Natural killer cell (primary cell): Measurements from ENCODE around the gene DLG5. TPM values are rescaled to one million over a fixed set of nuclear protein-coding genes. Genes with fewer than 3 reads are reported as not detected.

Experiments
- ATAC-seq, 3 donors: fragments of 150-1000 bp in 2 of 3; fragments of 200-7000 bp in 1 of 3; cut with Tn5 transposase; 1 replicate in 1 of 3; 2 replicates in 2 of 3; pipeline ENCODE4 v1.10.0; 2021; ENCODE audit warnings: mild to moderate bottlenecking in 2 of 3, moderate library complexity in 2 of 3
- DNase-seq, 2 donors: peaks; one replicate each; pipeline versions ENCODE4 v3.0.0 to v3.0.0-alpha.2; 2013 to 2021; ENCODE audit warnings: mixed read lengths in 1 of 2
- H3K27ac ChIP-seq: one replicate; pipeline ENCODE4 v1.5.1; 2013; ENCODE audit warnings: mild to moderate bottlenecking, low read length
- H3K27me3 ChIP-seq: one replicate; pipeline ENCODE4 v1.6.1; 2013; ENCODE audit warnings: low read length; ENCODE audit not compliant: control insufficient read depth, insufficient read depth
- H3K36me3 ChIP-seq: one replicate; pipeline ENCODE4 v1.6.1; 2013; ENCODE audit warnings: low read length; ENCODE audit not compliant: control insufficient read depth, insufficient read depth
- H3K4me1 ChIP-seq: one replicate; pipeline ENCODE4 v1.6.1; 2013; ENCODE audit warnings: low read length; ENCODE audit not compliant: control insufficient read depth, insufficient read depth
- H3K4me3 ChIP-seq: one replicate; pipeline ENCODE4 v1.5.1; 2013; ENCODE audit warnings: low read length
- H3K9me3 ChIP-seq: one replicate; pipeline ENCODE4 v1.6.1; 2013; ENCODE audit warnings: low read length; ENCODE audit not compliant: control insufficient read depth, insufficient read depth
- H3K27ac Mint-ChIP-seq, 2 donors: one replicate each; pipeline ENCODE4 v1.8.0; 2022; ENCODE audit warnings: mild to moderate bottlenecking in 2 of 2, mixed read lengths in 2 of 2, moderate library complexity in 1 of 2
- H3K27me3 Mint-ChIP-seq, 2 donors: one replicate each; pipeline ENCODE4 v1.8.0; 2022; ENCODE audit warnings: low read depth in 2 of 2, mixed read lengths in 2 of 2
- H3K36me3 Mint-ChIP-seq: one replicate; pipeline ENCODE4 v1.8.0; 2022; ENCODE audit warnings: mixed read lengths
- H3K4me1 Mint-ChIP-seq, 2 donors: one replicate each; pipeline ENCODE4 v1.8.0; 2022; ENCODE audit warnings: mixed read lengths in 2 of 2
- H3K4me3 Mint-ChIP-seq: one replicate; pipeline ENCODE4 v1.8.0; 2022; ENCODE audit warnings: mild to moderate bottlenecking, moderate library complexity, mixed read lengths
- H3K9me3 Mint-ChIP-seq, 2 donors: one replicate each; pipeline ENCODE4 v1.8.0; 2022; ENCODE audit warnings: mixed read lengths in 2 of 2
- WGBS: methylation state at CpG from one replicate; pipeline ENCODE4 v1.1.7; 2013; ENCODE audit warnings: missing lambda C conversion rate; ENCODE audit not compliant: insufficient coverage; 5-methylcytosine and 5-hydroxymethylcytosine counted together
- intact Hi-C: fragments of 100-400 bp; cut with micrococcal nuclease; formaldehyde crosslinking; loops from one replicate; pipeline ENCODE4 v1.14.2; 2022
- total RNA-seq, 4 donors: library from RNA; stranded (reverse); fragments of 120-200 nt in 1 of 4; gene quantifications; one replicate each; pipeline versions ENCODE4 v1.2.3 to v1.2.4, GENCODE V29; 2013 to 2022
- TF ChIP-seq, protein P1 (sequence below): fragments of 200-600 bp; IDR thresholded peaks from one replicate; pipeline ENCODE4 v1.8.0; 2022; ENCODE audit warnings: antibody characterized with exemption

The DLG5 gene
- total RNA-seq, 3 donors from 2014 or later (not counting 1 experiment from before 2014, with no cell fraction given) = 52.8 to 75.0 (median 52.9) TPM

DNA sequence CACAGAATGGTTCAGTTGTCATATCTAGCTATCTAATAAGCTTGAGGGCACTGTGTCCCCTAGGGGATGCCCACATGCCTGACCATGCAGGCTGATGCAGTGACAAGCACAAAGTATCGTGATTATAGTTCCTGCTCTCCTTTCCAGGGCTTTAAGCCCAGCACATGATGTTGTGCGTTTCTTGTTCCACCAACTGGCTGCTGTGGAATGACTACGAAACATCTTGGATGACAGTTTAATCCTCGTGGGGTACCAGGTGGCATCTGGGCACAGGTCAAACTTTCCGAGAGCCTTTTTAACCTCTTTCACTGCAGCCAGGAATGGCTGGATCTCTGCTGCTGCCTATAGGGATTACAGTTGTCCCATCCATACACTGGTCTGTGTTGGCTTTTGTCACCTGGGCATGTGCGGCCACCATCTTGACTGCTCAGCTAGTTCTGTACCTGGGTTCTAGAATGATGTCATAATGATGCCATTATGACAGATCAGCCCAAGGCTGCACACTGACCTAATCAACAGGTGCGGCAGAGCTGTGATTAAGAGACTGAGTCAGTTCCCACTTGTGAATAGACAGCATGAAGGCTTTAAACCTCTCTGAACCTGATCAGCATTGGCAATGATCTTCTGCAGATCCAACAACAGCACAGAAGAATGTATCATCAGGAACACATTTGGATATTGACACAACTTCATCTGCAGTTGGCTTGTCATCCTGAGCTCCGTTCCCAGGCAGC, 144.1 kb downstream of the DLG5 start:
- no peaks in the 10 kb centered on the region for H3K27me3 ChIP-seq
- intact Hi-C loops = no loop called here
- peaks cover 7% of the 10 kb centered on the region for H3K36me3 Mint-ChIP-seq
- H3K9me3 Mint-ChIP-seq = peaks cover 0 to 4% of the 10 kb centered on the region in 2 donors
- H3K27me3 Mint-ChIP-seq = no peaks in the 10 kb centered on the region
- no peak for ATAC-seq
- H3K4me1 ChIP-seq = no peaks in the 10 kb centered on the region
- no peak overlapping the region for H3K27ac Mint-ChIP-seq
- no peak overlapping the region for H3K4me3 Mint-ChIP-seq
- no peak for DNase-seq
- H3K4me3 ChIP-seq = no peak overlapping the region
- no peak overlapping the region for H3K27ac ChIP-seq
- TF ChIP-seq, protein P1, sequence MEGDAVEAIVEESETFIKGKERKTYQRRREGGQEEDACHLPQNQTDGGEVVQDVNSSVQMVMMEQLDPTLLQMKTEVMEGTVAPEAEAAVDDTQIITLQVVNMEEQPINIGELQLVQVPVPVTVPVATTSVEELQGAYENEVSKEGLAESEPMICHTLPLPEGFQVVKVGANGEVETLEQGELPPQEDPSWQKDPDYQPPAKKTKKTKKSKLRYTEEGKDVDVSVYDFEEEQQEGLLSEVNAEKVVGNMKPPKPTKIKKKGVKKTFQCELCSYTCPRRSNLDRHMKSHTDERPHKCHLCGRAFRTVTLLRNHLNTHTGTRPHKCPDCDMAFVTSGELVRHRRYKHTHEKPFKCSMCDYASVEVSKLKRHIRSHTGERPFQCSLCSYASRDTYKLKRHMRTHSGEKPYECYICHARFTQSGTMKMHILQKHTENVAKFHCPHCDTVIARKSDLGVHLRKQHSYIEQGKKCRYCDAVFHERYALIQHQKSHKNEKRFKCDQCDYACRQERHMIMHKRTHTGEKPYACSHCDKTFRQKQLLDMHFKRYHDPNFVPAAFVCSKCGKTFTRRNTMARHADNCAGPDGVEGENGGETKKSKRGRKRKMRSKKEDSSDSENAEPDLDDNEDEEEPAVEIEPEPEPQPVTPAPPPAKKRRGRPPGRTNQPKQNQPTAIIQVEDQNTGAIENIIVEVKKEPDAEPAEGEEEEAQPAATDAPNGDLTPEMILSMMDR = no peak
- 93% methylated on average over 7 of the region's 8 CpGs for WGBS
- peaks cover 6% of the 10 kb centered on the region for H3K36me3 ChIP-seq
- H3K4me1 Mint-ChIP-seq = no peaks in the 10 kb centered on the region
- peaks cover 5% of the 10 kb centered on the region for H3K9me3 ChIP-seq

GRCh38 chr10:77781451-77782327, 144.9 kb downstream of the DLG5 start:
- no peak overlapping the region for H3K4me3 ChIP-seq
- peaks cover 12% of the 10 kb centered on the region for H3K9me3 ChIP-seq
- Mint-ChIP-seq H3K27ac (no peak overlapping the region), H3K36me3 (peaks cover 7% of the 10 kb centered on the region), H3K27me3 (no peaks in the 10 kb centered on the region), H3K4me1 (no peaks in the 10 kb centered on the region), H3K9me3 (peaks cover 0 to 7% of the 10 kb centered on the region in 2 donors), H3K4me3 (no peak overlapping the region)
- TF ChIP-seq, protein P1 = no peak
- no peaks in the 10 kb centered on the region for H3K27me3 ChIP-seq
- H3K36me3 ChIP-seq = peaks cover 6% of the 10 kb centered on the region
- H3K27ac ChIP-seq = no peak overlapping the region
- DNase-seq (no peak), ATAC-seq (no peak)
- H3K4me1 ChIP-seq = no peaks in the 10 kb centered on the region
- intact Hi-C loops = no loop called here
- 90% methylated on average over 27 of the region's 27 CpGs for WGBS

DNA sequence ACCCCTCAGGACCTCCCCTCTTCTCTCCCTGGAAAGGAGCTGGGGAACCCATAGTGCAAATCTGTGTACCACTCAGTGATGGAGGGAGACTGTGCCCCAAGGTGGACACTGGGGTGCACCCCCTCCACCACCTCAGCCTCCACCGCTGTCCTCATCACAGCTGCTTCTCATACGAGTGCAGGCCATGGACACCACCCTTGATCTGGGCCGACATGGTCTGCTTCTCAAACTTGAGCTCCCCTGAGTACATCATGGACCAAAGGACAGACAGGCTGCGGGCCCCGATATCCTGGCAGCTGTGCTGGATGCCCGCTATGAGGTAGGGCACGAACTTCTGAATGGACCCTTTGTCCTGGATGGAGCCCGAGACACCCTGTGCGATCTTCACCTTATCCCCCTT, 146.4 kb downstream of the DLG5 start:
- intact Hi-C loops = no loop called here
- no peak for DNase-seq
- H3K9me3 ChIP-seq = peaks cover 21% of the 10 kb centered on the region

More for the DNA sequence above, 146.4 kb downstream of the DLG5 start:
- H3K4me1 Mint-ChIP-seq = peaks cover 0 to 9% of the 10 kb centered on the region in 2 donors
- WGBS = 97% methylated on average over 9 of the region's 9 CpGs
- Histone ChIP-seq H3K4me3 (no peak overlapping the region), H3K36me3 (peaks cover 6% of the 10 kb centered on the region), H3K4me1 (no peaks in the 10 kb centered on the region), H3K27ac (no peak overlapping the region), H3K27me3 (no peaks in the 10 kb centered on the region)
- peaks cover 0 to 11% of the 10 kb centered on the region in 2 donors for H3K9me3 Mint-ChIP-seq
- no peak overlapping the region for H3K27ac Mint-ChIP-seq
- H3K36me3 Mint-ChIP-seq = peaks cover 7% of the 10 kb centered on the region
- H3K27me3 Mint-ChIP-seq = no peaks in the 10 kb centered on the region
- TF ChIP-seq, protein P1 = no peak
- ATAC-seq = no peak
- H3K4me3 Mint-ChIP-seq = no peak overlapping the region
